ENCODE data around the gene MASP2.

- TF ChIP-seq FOXK2 (IDR thresholded peaks at IDR 0.05) (no peak), BHLHE40 (IDR thresholded peaks at IDR 0.05; ENCODE audit: borderline replicate concordance) (no peak), LEF1 (IDR thresholded peaks at IDR 0.05; ENCODE audit: borderline replicate concordance) (no peak), SP1 (IDR thresholded peaks at IDR 0.05) (no peak), ARNT (IDR thresholded peaks at IDR 0.05) (no peak), FOXA1 (IDR thresholded peaks at IDR 0.05) (no peak), ELF4 (IDR thresholded peaks at IDR 0.05) (no peak), HDGF (IDR thresholded peaks at IDR 0.05; ENCODE audit: borderline replicate concordance) (no peak), TARDBP (IDR thresholded peaks at IDR 0.05) (no peak), FOXM1 (IDR thresholded peaks at IDR 0.05; ENCODE audit: borderline replicate concordance) (no peak), PKNOX1 (IDR thresholded peaks at IDR 0.05) (no peak), SUZ12 (IDR thresholded peaks at IDR 0.05) (no peak)
These were observed 9.5 kb upstream of the MASP2 start for GRCh38 chr1:11056504-11056903.

Data from HEK293T (cell line).